Stimulated activated CD8-positive, alpha-beta memory T cell treated with anti-CD3 and anti-CD28 coated beads, Interleukin-7, amount 100 ng/mL, for 48 hours (primary cell): ENCODE results near the gene POFUT1.
"Not testable (repeated sequence)": the region's sequence is repeated elsewhere in the genome, so short reads cannot be mapped to it uniquely, and the experiment has no call there.

Experiments
- DNase-seq, 2 donors: peaks; one replicate each; pipeline ENCODE4 v3.0.0-alpha.2; 2020; ENCODE audit warnings: low read depth in 1 of 2; ENCODE audit errors: extremely low read depth in 1 of 2

Gene POFUT1

DNA sequence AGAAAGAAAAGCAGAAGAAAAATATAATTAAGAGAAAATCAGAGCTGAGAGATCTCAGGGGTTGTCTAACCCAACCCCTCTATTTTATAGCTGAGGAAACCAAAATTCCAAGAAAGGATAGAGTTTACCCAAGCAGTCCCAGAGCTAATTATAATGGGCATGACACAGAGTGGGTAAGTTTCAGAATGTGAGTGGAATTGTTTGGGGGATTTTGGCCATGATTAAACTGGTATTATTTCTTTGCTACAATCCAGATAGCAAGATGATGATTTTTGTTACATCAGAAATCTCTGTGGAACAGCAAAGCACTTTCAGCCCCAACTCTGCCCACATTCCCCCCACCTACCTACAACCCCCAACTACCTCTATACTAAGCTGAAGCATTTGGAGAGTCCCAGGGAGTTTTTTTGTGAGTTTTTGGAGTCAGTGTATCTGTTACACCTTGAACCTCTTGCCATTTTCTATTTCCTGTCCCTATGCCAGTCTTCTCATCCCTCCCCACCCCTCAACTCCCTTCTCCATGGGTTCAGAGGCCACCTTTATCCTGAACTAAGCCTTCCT, 24.7 kb downstream of the POFUT1 start:
- no peak for DNase-seq

DNA sequence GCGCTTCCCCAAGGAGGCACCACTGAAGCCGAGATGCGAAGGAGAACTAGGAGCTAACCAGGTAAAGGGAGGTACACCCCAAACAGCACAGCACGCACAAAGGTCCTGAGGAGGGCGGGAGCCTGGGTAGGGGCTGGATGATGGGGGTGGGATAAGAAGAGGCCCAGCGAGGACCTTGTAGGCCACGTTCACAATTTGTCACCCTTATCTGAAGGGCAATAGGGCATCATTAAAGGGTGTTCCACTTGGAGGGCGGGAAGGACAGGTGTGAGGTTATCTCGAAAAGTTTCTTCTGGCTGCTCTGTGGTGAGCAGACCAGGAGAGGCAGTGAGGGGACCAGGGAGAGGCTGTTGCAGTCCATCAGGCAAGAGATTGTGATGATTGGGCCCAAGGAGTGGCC, 25.6 kb downstream of the POFUT1 start:
- DNase-seq, result no peak

DNA sequence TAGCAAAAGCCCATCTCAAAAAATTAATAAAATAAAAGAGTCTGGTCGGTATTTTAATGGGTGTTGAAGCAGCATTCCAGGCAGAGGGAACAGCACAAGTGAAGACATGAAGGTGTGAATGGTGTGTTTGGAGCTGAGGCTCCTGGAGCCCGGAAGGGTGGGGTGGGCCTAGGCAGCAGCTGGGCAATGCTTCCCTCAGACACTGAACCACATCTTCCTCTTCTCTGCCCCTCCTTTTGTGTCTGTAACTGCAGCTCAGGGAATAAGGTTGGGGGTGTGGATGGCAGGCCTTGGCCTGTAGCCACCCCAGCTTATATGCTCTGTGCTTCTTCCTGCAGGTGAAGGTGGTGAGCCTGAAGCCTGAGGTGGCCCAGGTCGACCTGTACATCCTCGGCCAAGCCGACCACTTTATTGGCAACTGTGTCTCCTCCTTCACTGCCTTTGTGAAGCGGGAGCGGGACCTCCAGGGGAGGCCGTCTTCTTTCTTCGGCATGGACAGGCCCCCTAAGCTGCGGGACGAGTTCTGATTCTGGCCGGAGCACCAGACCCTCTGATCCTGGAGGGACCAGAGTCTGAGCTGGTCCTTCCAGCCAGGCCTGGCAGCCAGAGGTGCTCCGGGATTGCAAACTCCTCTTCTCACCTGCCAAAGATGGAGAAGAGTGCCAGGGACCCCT, 26.6 kb downstream of the POFUT1 start:
- DNase-seq, result no peak

DNA sequence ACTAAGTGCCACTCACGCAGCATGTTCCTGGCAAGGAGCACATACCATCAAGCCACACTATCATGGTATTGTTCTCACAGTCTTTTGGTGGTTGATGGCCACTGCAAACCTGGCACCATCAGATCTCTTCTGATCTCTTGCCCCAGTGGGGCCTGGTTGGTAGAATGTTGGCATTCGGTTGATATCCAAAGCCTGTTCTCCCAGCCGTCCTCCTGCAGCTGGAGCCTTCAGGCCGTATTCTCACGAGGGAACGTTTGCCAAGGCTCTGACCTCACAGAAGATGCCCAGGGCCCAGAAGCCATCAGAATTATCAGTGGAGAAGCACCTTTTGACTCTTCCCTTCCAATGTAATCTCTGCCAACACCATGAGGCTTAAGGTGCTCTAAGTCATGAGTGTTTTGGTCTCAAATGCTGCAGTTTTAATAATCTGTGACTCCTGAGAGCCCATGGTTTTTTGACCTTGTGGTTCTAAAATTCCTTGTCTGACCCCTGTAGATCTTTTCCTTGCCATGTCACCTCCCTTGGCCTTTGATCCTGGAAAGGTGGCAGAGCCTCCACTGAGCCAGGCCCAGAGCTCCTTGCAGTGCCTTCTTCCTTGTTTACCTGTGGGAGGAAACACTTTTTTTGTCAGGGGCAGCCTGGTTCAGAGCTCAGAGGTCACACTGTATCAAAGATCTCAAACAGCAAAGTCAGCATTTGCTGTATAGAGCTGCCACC, 27.8 kb downstream of the POFUT1 start:
- DNase-seq, result no peak

DNA sequence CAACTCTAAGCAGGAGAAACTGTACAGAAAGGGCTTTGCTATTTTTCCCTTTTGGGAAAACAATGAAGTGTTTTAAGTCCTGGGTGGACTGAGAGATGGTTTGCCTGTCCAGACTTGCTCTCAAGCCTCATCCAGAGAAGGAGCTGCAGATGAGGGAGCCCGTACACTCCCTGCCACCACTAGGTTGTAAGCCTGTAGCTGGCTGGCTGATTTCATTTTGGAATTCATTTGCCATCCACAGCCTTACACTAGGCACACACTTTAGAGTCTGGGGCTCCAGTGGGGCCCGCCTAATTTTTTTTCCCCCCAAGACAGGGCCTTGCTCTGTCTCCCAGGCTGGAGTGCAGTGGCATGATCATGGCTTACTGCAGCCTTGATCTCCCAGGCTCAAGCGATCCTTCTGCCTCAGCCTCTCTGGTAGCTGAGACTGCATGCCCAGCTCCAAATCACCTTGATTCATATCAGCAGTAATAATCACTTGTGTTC, 28.4 kb downstream of the POFUT1 start:
- no peak for DNase-seq

DNA sequence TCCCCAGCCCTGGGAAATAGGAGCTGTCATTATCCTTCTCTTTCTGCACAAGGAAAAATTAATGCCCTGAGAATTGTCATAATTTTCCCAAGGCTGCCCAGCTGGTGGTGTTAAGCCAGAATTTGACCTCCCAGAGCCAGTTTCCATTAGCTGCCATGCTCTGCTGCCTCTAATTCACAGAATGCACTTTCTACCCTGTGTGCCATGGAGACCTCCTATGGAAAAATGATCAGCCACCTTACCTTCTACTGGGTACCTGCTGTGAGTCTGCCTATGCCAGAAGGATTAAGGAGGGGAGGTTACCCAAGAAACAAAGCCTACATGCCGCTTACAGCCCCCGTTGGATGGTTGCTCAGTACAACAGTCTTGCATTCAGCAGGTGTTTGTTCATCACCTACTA, 29.1 kb downstream of the POFUT1 start:
- no peak for DNase-seq

DNA sequence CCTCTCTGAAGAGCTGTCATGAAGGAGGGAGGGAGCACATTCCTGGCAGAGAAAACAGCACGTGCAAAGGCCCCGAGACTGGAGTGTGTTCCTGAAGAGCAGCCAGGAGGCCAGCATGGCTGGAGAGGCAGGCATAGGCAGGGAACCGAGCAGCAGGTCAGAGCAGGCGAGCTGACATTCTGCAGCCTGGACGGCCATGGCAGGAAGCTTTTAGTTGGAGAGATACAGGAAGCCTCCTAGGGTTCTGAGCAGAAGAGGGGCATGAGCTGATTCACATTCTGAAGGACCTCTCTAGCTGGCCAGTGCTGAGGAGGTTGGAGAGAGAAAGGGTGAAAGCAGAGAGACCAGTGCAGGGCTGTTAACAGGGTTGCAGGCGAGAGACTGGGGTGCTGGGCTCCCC, 29.7 kb downstream of the POFUT1 start:
- no peak for DNase-seq

DNA sequence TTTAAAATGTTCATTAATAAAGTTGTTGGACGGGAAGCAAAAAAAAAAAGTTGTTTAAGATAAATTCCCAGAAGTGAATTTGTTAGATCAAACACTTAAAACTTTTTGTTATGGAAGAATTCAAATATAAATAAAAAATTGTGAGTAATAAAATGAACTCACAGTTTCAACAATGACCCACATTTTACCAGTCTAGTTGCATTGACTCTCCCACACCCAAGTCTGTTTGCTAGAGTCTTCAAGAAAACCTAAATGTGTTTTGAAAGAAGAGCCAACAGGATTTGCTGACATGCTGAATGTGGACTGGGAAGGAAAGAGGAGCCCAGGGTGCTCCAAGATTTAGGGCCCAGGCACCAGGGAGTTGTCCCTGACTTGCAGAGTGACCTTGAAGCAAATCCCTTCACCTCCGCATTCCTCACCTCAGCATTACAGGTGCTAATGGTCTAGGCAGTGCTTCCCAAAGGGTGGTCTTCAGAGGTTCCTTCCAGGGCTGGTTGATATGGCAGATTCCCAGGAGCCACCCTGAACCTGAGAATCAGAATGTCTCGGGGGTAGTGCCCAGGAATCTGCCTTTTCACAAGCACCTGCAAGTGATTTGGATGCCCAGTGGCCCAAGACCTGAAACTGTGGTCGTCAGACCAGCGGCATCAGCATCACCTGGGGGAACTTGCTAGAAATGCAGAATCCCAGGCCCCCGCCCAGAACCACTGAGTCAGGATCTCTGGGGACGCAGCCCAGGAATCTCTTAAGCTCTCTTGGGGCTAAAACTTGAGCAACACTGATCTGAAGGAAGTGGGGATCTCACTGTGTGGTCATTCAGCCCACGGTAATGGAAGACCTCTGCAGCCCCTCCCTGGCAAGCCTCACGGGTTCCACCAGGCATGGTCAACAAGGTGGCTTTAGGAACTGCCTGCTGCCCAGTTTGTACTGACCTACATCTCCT, 31.1 kb downstream of the POFUT1 start:
- no peak for DNase-seq

DNA sequence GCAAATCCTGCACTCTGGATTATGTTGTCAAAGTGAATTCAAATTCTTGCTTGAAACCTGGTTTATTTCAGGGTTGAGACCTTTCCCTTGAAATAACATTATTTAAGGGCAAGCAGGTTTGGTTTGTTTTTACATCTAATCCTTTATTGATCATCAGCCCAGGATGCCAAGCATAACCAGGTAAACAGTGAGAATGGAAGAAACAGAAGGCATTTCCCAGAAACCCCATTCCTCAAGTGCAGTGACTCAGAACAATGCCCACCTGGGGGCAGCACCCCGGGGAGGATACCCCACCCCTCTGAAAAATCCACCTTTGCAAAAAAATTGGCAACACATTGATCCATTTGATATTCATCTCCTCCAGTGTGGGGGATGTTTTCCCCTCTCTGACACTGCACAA, 32.5 kb downstream of the POFUT1 start:
- no peak for DNase-seq

DNA sequence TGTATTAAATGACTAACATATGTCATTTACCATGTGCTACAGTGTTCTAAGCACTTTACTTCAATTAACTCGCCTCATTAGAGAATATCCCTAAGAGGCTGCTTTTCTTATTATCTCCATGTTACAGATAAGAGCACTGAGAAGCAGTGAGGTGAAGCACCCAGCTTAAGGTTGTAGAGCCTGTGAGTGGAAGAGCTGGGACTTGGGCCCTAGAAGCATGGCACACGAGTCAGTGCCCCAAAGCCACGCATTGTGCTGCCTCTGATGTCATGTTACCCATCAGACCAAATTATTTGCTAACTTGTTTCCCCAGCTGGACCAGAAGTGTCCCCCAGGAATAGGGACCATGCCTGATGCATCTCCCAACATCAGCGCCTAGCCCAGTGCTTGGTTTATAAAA, 34.1 kb downstream of the POFUT1 start:
- no peak for DNase-seq

DNA sequence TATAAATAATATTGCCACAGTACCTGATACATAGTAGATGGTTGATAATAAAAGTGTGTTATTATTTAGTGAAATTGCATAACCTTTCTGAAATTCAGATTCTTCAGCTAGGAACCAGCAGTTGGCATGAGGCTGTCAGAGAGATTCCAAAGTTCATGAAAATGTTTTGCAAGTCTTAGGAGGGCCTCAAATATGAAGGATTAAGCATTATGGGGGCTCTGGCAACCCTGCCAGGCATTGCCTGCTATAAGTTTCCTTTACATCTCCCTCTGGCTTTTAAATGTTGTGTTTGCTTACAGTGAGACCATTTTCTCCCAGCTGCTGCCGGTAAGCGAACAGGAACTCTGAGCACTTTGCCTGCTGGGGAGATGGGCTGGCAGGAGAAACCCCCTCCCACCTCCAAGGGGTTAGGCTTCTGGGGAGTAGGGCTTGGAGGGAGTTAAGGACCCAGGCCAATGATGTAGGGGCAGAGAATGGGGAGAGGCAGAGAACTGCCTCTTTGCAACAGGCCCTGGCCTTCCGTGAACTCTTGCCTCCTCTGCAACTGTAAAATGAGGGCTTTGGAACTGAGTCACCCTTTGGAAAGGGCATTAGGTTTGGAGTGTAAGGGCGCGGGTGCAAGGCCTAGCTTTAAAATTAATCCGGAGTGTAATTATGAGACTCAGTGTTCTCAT, 36.6 kb downstream of the POFUT1 start:
- DNase-seq, result no peak

DNA sequence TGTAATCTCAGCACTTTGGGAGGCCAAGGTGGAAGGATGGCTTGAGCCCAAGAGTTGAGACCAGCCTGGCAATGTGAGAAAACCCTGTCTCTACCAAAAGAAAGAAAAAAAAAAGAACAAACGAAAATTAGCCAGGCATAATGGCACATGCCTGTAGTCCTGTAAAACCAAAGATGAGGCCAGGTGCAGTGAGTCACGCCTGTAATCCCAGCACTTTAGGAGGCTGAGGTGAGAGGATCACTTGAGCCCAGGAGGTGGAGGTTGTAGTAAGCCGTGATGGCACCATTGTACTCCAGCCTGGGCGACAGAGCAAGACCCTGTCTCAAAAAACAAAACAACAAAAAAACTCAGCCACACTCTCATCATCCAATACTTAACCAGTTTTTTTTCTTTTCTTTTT, 37.3 kb downstream of the POFUT1 start:
- DNase-seq, result no peak

DNA sequence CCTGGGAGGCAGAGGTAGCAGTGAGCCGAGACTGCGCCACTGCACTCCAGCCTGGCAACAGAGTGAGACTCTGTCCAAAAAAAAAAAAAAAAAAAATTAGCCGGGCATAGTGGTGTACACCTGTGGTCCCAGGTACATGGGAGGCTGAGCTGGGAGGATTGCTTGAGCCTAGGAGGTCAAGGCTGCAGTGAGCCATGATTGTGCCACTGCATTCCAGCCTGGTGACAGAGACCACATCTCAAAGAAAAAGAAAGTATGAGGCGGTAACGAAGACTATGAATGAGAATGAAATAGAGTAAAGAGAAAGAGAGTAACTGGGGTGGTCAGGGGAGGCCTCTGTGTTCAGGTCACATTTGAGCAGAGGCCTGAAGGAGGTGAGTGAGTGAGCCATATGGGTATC, 38.5 kb downstream of the POFUT1 start:
- DNase-seq, result not testable (repeated sequence)

DNA sequence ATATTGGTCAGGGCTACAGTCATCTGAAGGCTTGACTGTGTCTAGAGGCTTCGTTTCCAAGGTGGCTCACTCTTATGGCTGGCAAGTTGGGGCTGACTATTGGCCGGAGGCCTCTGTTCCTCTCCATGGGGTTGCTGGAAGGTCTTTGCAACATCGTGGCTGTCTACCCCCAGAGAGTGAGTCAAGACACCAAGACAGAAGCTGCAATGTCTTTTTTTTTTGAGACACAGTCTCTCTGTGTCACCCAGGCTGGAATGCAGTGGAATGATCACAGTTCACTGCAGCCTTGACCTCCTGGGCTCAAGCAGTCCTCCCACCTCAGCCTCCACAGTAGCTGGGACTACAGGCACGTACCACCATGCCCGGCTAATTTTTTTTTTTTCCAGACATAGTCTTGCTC, 40.4 kb downstream of the POFUT1 start:
- DNase-seq, result no peak

DNA sequence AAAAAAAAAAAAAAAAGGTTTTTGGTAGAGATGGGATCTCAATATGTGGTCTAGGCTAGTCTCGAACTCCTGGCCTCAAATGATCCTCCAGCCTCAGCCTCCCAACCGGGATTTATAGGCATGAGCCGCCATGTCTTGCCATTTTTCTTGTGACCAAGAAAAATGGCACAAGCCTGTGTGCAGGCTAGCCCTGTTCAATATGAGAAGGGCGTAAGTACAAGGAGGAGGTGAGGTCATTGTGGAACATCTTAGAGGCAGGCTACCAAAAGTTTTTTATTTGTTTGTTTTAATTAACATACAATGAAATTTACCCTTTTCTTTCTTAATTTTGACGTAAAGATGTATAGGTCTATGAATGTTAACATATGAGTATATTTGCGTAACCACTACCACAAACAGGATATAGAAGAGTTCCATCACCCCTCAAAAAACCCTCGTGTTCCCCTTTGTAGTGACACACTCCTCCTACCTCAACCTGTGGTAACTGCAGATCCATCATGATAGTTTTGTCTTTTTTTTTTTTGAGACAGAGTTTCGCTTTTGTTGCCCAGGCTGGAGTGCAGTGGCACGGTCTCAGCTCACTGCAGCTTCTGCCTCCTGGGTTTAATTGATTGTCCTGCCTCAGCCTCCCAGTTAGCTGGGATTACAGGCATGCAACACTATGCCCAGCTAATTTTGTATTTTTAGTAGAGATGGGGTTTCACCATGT, 41.5 kb downstream of the POFUT1 start:
- no peak for DNase-seq

DNA sequence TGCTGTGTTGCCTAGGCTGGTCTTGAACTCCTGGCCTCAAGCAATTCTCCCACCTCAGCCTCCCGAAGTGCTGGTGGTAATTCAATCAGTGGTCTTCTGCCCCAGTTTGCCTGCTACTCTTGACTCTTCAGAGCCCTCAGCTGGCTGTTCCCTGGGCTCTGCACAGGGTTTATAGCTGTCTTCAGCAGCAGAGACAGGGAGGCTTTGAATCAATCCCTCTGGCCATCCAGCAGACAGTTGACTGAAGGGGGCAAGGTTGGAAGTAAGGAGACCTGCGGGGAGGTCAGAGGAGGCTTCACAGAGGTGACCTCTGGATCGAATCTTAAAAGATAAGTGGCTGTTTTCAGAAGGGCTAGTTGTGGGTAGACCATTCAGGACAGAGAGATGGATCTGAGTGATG, 43.8 kb downstream of the POFUT1 start:
- DNase-seq, result no peak

DNA sequence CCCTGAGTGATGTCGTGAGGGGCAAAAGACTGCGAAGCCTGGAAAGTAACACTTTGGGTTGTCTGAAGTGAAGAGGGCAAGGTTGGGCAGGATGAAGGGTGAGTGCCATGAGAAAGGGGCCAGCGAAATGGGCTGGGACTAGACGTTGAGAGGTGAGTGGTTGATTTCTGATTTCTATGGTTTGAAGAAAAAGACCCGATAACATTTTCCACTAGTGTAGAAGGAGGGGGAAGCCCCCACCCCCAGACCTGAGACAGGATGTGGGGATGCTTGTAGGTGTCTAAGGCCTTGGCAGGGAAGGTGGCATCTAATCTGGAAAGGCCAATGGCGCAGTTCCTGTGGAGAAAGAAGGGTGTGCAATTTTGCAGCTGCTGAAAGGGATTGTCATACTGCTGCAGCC, 44.5 kb downstream of the POFUT1 start:
- peak; percentile 74 to 87 for DNase-seq

DNA sequence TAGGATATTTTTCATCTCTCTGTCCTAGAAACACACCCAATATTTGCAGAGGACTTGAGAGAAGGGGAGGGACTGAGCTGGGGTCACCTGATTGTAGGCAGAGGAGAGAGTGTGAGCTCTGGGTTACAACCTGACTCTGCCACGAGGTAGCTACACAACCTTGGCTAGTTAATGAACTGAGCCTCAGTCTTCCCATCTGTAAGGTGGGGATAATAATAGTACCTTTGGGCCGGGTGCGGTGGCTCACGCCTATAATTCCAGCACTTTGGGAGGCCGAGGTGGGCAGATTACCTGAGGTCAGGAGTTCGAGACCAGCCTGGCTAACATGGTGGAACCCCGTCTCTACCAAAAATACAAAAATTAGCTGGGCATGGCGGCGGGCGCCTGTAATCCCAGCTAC, 53.3 kb downstream of the POFUT1 start:
- DNase-seq, result not testable (repeated sequence)

DNA sequence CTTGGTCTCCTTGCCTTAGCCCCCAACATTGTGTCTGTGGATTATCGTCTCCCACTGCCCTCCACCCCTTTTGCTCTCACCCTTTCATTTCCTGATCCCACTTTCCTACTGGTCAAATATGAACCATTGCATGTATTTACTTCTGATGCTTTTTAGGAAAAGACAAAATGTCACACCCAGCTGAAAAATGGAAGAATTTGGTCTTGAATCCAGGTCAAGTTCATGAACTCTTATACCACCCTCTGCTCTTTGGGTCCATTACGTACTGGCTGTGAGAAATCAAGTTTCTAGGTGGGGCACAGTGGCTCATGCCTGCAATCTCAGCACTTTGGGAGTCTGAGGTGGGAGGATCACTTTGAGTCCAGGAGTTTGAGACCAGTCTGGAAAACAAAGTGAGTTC, 54.0 kb downstream of the POFUT1 start:
- no peak for DNase-seq

DNA sequence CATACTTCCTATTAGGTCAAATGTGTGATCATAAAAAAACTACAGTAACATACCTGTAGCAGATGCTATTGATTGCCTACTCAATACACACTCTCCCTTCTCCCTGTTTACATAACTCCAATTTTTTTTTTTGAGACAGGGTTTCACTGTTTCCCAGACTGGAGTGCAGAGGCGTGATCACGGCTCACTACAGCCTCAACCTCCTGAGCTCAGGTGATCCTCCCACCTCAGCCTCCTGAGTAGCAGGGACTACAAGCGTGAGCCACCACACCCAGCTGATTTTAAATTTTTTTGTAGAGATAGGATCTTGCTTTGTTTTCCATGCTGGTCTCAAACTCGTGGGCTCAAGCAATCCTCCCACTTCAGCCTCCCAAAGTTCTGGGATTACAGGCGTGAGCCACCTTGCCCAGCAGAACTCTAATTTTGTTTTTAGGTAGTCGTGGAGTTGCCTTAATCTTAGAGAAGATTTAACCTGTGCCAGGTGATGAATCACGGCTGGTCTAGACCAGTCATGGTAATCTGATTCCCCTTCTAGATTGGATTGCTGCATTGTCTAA, 55.8 kb downstream of the POFUT1 start:
- no peak for DNase-seq
